Smooth muscle cell (in vitro differentiated cells): ENCODE results near the gene CFAP65. TPM values are rescaled to one million over a fixed set of nuclear protein-coding genes. Genes with fewer than 3 reads are reported as not detected.

ENCODE experiments used
- DNase-seq: peaks from one replicate; lab custom pipeline; 2025; ENCODE audit not compliant: unreplicated experiment; lab: John Stamatoyannopoulos, UW
- H2AFZ ChIP-seq: fragments of 200-600 bp; sonication (generic); 2 replicates; pipeline ENCODE4 v1.6.0; 2016; ENCODE audit warnings: antibody characterized with exemption, low read depth, mild to moderate bottlenecking
- H3F3A ChIP-seq: fragments of 200-600 bp; sonication (generic); 2 replicates; pipeline ENCODE4 v1.6.0; 2017; ENCODE audit warnings: antibody characterized with exemption, low read depth
- H3K27ac ChIP-seq: fragments of 200-600 bp; sonication (generic); 2 replicates; pipeline ENCODE4 v1.5.1; 2016; ENCODE audit warnings: low read depth, mild to moderate bottlenecking
- H3K27me3 ChIP-seq: fragments of 200-600 bp; sonication (generic); 2 replicates; pipeline ENCODE4 v1.6.1; 2016; ENCODE audit warnings: low read depth, mild to moderate bottlenecking
- H3K36me3 ChIP-seq: fragments of 200-600 bp; sonication (generic); 2 replicates; pipeline ENCODE4 v1.5.1; 2016; ENCODE audit warnings: low read depth
- H3K4me1 ChIP-seq: fragments of 200-600 bp; sonication (generic); 2 replicates; pipeline ENCODE4 v1.5.1; 2016; ENCODE audit warnings: low read depth
- H3K4me2 ChIP-seq: fragments of 200-600 bp; sonication (generic); 2 replicates; pipeline ENCODE4 v1.6.0; 2016; ENCODE audit warnings: mild to moderate bottlenecking
- H3K4me3 ChIP-seq: fragments of 200-600 bp; sonication (generic); 2 replicates; pipeline ENCODE4 v1.5.1; 2016; ENCODE audit warnings: mild to moderate bottlenecking
- H3K79me2 ChIP-seq: fragments of 200-600 bp; sonication (generic); 2 replicates; pipeline ENCODE4 v1.6.0; 2016; ENCODE audit warnings: low read depth, mild to moderate bottlenecking
- H3K9ac ChIP-seq: fragments of 200-600 bp; sonication (generic); 2 replicates; pipeline ENCODE4 v1.6.0; 2016; ENCODE audit warnings: low read depth
- H3K9me3 ChIP-seq: fragments of 200-600 bp; sonication (generic); replicated peaks from 2 replicates; pipeline ENCODE4 v1.5.1; 2016; ENCODE audit warnings: low read depth
- H4K20me1 ChIP-seq: fragments of 200-600 bp; sonication (generic); 2 replicates; pipeline ENCODE4 v1.6.0; 2016; ENCODE audit warnings: low read depth
- CTCF ChIP-seq: fragments of 200-600 bp; sonication (generic); IDR thresholded peaks from 2 replicates; pipeline ENCODE4 v1.5.1; 2017; ENCODE audit warnings: borderline replicate concordance, mild to moderate bottlenecking, antibody characterized with exemption; ENCODE audit not compliant: insufficient read depth, poor library complexity, severe bottlenecking
- WGBS: methylation state at CpG from one replicate; pipeline ENCODE4 v1.1.7; 2016; ENCODE audit warnings: low lambda C conversion rate; 5-methylcytosine and 5-hydroxymethylcytosine counted together
- polyA plus RNA-seq: library from polyadenylated mRNA; unstranded; fragments of >200 nt; fragmentation: Nextera tagmentation; extraction: Ambion mirVana; gene quantifications from 2 replicates; pipeline ENCODE4 v1.2.1, GENCODE V29; 2016
- total RNA-seq: library from RNA; depleted of rRNA; stranded (reverse); fragments of >200 nt; gene quantifications from 2 replicates; pipeline ENCODE4 v1.2.3, GENCODE V29; 2014

Gene CFAP65
- total and polyA plus RNA-seq, 2 experiments from 2014 or later, result not detected

GRCh38 chr2:219037783-219038499 is 3.4 kb downstream of the CFAP65 start:
- H2AFZ ChIP-seq, result no peak overlapping the region
- H3K27me3 ChIP-seq, result peaks cover 87% of the 10 kb centered on the region
- H3F3A ChIP-seq, result no peaks in the 10 kb centered on the region
- H3K36me3 ChIP-seq, result no peaks in the 10 kb centered on the region
- H3K27ac ChIP-seq, result no peak overlapping the region
- no peak for DNase-seq
- 65% methylated on average over 8 of the region's 8 CpGs for WGBS
- no peaks in the 10 kb centered on the region for H4K20me1 ChIP-seq
- H3K4me1 ChIP-seq, result no peaks in the 10 kb centered on the region
- no peaks in the 10 kb centered on the region for H3K79me2 ChIP-seq
- H3K9me3 ChIP-seq, result no peaks in the 10 kb centered on the region
- H3K4me2 ChIP-seq, result no peak overlapping the region
- no peak overlapping the region for H3K4me3 ChIP-seq
- H3K9ac ChIP-seq, result no peak overlapping the region
- no peak for TF ChIP-seq CTCF

- no peaks in the 10 kb centered on the region for H3F3A ChIP-seq
- H3K27ac ChIP-seq, result no peak overlapping the region
- no peak for DNase-seq
- no peaks in the 10 kb centered on the region for H4K20me1 ChIP-seq
- H3K79me2 ChIP-seq, result no peaks in the 10 kb centered on the region
- no peak overlapping the region for H3K4me2 ChIP-seq
- no peak overlapping the region for H3K4me3 ChIP-seq
- no peaks in the 10 kb centered on the region for H3K36me3 ChIP-seq
- no peaks in the 10 kb centered on the region for H3K4me1 ChIP-seq
- H3K9me3 ChIP-seq, result no peaks in the 10 kb centered on the region
- 86% methylated on average over 2 of the region's 2 CpGs for WGBS
- no peak overlapping the region for H2AFZ ChIP-seq
- H3K27me3 ChIP-seq, result peaks cover 78% of the 10 kb centered on the region
- TF ChIP-seq CTCF, result no peak
- no peak overlapping the region for H3K9ac ChIP-seq
Measured at GRCh38 chr2:219035942-219036341, 5.4 kb downstream of the CFAP65 start.

GRCh38 chr2:219034823-219035222 is 6.5 kb downstream of the CFAP65 start:
- Histone ChIP-seq H4K20me1 (no peaks in the 10 kb centered on the region), H3K27ac (no peak overlapping the region), H3K27me3 (peaks cover 66% of the 10 kb centered on the region), H3K4me3 (no peak overlapping the region), H3K79me2 (no peaks in the 10 kb centered on the region), H3K9ac (no peak overlapping the region), H3K4me2 (no peak overlapping the region), H3K4me1 (no peaks in the 10 kb centered on the region), H3F3A (no peaks in the 10 kb centered on the region), H3K9me3 (no peaks in the 10 kb centered on the region), H3K36me3 (no peaks in the 10 kb centered on the region), H2AFZ (no peak overlapping the region)
- DNase-seq, result no peak
- WGBS, result 50% methylated on average over 6 of the region's 6 CpGs
- no peak for TF ChIP-seq CTCF
